SK-MEL-5 (cell line): ENCODE data around the gene SDK2. TPM values are rescaled to one million over a fixed set of nuclear protein-coding genes. Genes with fewer than 3 reads are reported as not detected.

Source experiments
- DNase-seq: peaks from one replicate; pipeline ENCODE4 v3.0.0-alpha.2; 2016; ENCODE audit warnings: low read depth, low spot score
- in situ Hi-C: cut with HindIII; loops from 2 replicates; pipeline ENCODE4 v1.10.0; 2016; ENCODE audit warnings: low sequenced_read_pairs, high pct_unique_total_duplicates, low pct_unique_long_range_greater_than_20kb
- total RNA-seq: library from RNA; depleted of rRNA; stranded (reverse); fragments of >200 nt; shearing (Covaris generic); gene quantifications from 2 replicates; pipeline ENCODE4 v1.2.3, GENCODE V29; 2014

The SDK2 gene
- total RNA-seq, 1 experiment from 2014 or later: 1.3 TPM

DNA sequence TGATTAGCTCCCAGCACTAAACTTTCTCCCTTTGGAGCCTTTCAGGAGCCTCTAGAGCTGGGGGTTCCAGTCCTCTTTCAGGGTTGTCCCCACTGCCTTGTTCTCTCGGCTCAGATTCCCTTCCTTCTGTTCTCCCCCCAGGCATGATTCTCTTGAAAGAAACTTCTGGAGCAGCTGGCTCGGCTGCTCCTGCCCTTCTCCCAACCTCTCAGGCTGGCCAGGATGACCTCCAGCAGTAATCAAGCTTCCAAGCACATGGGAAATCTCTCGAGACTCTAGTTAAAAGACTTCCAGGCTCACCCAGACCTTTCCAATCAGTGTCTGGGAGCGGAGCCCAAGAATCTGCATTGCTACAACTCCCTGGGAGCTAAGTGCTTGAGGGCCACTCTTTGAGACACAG is 3.6 kb downstream of the SDK2 start:
- in situ Hi-C loops: no loop called here
- DNase-seq: no peak

GRCh38 chr17:73639932-73640331 is 4.3 kb downstream of the SDK2 start:
- DNase-seq: no peak

DNA sequence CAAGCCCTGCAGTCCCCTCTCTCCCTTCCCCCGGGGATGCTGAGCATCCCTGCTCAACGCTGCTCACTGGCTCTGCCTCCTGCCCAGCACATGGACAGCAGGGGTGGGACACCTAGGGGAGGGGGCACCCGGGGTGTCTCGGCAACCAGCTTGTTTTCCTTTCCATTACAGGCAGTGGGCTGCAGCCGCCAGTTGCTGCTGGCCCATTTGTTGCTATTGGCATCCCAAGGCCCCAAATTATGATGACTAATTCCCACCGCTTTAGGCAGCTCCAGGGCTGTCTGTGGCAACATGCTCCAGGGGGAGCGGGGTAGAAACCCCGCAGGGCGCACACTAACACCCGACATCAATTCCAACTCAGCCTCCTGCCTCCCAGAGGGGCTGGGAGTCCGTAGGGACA is 4.9 kb downstream of the SDK2 start:
- DNase-seq: no peak
- in situ Hi-C loops: no loop called here

More at GRCh38 chr17:73639932-73640331, 4.3 kb downstream of the SDK2 start:
- in situ Hi-C loops: no loop called here

GRCh38 chr17:73638556-73638955 is 5.7 kb downstream of the SDK2 start:
- no peak for DNase-seq
- in situ Hi-C loops: no loop called here

DNA sequence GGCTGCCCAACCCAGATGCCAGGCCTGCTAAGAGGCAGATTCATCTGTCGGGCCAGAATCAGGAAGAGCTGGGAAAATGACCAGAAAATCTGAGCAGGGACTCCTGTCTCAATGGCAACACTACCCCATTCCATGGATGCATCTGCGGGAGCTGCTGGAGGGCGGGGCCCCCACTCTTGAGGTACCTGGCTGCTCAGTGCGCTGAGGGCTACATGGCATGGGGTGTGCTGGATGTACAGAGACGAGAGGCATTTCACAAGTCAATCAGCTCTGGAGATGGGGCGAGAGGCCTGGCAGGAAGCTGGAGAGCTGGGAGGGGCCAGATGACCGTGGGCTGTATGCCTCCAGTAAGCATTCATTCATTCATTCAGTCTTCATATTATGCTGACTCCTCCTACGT is 6.4 kb downstream of the SDK2 start:
- in situ Hi-C loops: no loop called here
- DNase-seq: no peak

DNA sequence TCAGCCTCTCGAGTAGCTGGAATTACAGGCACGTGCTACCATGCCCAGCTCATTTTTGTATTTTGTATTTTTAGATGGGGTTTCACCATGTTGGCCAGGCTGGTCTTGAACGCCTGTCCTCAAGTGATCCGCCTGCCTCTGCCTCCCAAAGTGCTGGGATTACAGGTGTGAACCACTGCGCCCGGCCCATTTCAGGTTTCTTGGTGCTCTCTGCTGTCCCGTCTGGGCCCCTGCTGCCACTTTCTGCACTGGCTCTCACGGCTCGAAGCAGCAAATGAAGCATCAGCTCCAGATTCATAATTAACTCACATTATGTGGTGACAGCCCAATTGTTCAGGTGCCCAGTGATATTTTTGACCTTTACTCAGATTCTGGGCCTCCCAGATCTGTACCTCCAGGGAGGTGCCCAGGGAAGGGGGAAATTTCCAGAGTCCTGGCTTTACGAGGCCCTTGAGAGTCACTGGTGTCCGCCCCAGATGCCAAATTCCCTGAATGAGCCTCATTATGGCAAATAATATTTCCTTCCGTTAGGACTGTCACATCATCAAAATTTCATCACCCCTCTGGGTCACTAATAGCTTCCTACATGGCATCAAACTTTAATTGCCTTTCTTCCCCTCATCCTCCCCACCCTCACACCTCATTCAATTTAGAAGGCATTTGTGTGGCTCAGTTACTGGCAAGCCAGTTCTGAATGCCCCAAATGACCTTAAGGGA is 9.0 kb downstream of the SDK2 start:
- no peak for DNase-seq
- in situ Hi-C loops: no loop called here

DNA sequence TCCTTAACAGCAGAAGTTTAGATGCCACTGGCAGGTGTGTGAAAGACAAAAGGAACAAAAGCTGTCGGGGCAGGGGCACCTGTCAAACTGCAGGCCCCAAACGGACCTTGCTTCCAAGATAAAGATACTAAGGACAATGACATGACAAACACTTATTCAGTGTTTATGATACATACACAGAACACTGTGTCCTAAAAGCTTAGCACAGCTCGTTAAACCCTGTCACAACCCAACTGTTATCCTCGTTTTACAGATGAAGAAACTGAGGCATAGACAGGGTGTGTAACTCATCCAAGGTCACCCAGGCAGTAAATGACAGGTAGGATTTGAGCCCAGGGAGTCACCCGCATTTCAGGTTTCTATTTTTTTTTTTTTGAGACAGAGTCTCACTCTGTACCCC is 9.6 kb downstream of the SDK2 start:
- no peak for DNase-seq
- in situ Hi-C loops: no loop called here

DNA sequence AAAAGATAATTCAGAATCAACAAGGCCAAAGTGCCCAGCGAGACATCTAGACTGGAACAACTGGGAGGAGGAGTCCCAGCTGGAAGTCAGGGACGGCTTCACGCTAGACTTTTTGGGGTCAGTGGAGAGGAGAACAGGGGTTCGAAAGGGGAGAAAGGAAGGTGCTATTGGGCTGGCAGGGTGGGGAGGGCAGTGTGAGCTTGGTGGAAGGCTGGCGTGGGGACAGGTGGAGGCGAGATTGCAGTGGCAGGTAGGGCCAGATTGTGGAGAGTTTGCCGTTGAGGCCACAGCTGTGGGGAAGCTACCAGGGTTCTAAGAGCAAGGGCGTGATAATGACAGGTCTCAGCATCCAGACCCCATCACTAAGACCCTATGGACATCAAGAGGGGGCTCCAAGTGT is 10.5 kb downstream of the SDK2 start:
- no peak for DNase-seq
- in situ Hi-C loops: no loop called here

DNA sequence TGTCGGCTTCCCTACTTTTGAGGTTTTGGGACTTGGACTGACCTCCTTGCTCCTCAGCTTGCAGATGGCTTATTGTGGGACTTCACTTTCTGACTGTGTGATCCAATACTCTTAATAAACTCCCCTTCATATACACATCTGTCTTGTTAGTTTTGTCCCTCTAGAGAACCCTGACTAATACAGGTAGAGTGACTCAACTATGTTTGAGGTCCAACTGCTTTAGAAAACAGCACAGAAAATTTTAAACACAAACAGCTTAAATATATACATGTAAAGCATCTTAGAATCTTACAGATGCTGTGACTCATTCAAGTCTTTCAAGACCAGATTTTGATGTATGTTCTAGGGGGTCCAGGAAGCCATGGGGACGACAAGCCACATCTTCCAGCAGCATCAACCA is 11.7 kb downstream of the SDK2 start:
- DNase-seq: no peak
- in situ Hi-C loops: no loop called here

DNA sequence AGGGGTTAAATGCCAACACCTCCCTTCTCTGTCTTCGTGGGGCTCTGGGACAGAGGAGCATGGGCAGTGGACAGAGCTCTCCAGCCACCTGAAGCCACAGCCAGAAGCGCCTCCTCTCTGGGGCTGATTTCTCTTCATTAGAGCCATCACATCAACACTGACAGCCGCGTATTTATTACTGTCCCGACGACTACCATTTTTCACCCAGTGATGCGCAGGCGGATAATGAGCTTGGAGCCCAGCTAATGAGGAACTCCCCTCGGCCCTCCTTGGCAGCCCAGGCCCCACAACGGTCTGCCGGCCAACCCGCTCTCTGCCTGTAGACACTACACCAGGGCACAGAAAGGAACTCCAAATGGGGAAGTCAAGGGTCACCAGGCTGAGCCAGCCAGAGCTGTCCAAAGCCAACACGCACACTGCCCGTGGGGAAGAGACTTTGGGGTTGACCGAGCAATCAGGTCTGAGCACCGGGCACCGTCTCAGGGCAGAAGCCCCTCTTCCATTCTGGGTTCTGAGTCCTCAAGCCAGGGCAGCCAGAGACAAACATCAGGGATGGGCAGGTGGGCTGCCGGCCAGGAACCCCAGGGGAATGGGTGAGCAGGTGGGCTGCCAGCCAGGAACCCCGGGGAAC is 13.2 kb downstream of the SDK2 start:
- in situ Hi-C loops: no loop called here
- DNase-seq: no peak

DNA sequence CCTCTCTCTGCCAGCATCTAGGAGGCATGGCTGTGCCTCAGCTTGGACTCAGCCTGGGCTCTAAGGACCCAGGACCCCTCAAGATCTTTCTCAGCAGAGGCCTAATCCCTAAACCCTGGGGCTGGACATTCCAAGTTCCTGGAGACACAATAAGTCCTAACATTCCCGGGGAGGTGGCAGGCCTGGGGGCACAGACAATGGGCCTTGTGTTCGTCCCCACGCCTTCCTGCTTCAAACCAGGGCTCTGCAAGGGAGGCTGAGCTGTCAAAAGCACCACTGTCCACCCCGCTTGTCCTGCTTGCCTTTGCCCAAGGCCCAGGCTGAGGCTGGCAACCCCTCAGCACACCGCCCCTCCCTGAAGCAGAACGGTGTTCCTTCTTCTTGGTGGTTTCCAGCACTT is 13.7 kb downstream of the SDK2 start:
- in situ Hi-C loops: no loop called here

DNA sequence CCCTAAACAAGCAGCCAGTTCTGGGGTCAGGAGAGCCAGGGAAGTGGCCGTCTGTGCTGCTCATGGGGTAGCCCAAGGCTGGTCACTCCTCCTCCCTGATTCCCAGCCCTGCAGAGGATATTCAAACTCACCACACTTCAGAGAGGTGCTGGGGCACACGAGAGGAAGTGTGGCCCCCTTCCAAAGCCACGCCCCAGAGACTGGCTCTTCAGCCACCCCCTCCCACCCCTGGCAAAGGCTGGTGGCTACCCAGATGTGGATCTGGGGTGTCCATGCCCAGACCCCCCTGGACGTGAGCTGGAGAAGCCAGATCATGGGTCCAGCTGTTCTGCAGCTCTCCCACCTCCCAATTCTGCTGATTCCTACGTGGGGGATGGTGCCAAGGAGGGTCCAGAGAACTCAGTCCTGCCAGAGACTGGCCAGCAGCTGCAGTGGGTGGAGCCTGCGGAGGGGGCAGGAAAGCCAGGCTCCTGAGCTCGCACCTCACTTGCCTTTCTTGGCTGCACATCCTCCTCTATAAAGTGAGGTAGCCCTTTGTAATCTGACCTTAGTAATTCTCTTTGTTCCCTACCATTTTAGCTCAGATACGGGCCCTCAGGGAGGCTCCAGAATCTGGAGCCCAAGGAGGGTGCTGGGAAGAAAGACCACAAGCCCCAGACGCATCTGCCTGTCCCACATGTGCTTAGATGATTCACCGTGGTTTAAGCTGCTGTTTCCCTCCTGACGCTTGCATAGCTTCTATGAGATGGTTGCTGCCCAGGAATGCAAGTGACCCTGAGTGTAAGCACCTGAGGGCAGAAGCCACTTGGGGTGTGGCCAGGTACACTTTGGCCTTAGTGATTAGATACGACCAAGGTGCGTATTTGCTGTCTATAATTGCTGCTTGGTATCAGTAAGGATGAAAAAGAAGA is 15.3 kb downstream of the SDK2 start:
- in situ Hi-C loops: no loop called here
- peak; percentile 40 for DNase-seq

More for the DNA sequence above, 13.7 kb downstream of the SDK2 start:
- peak; percentile 97 for DNase-seq

- in situ Hi-C loops: no loop called here
- no peak for DNase-seq
Observed at GRCh38 chr17:73625991-73626673, 18.1 kb downstream of the SDK2 start.

DNA sequence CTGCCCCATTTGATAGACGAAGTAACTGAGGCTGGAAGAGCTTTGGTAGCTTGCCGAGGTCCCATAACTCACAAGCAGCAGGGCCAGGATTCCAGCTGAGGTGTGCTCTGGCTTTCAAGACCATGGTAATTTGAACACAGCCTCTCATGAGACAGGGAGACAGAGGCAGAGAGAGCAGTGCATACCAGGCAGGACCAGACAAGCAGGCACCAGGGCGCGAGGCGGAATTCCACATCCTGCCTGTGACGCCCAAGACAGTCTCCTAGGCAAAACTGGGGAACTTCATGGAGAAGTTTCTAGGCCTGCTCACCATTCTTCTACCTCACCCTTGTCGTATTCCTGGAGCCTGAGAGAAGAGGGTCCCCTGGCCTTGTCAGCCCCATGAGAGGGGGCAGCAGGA is 19.2 kb downstream of the SDK2 start:
- DNase-seq: no peak
- in situ Hi-C loops: no loop called here

DNA sequence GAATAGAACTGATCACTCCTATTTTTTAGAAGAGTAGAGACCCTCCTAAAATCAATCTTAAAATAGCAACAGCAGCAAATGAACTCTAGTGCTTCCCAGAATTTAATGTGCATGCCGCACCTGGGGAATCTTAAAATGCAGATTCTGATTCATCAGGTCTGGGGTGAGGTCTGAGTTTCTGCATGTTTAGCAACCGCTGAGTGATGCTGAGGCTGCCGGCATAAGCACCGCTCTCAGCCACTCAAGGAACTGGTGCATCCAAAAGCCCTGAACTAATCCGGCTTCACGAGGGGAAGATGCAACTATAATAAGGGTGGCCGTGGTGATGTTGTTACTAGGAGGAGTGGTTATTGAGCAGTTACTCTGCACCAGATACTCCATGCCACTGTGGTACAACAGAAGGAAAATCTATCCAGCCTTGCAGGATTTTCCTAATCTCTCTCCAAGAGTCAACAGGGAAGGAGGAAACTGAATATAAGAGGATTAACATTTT is 19.7 kb downstream of the SDK2 start:
- DNase-seq: no peak
- in situ Hi-C loops: no loop called here

- DNase-seq: no peak
- in situ Hi-C loops: no loop called here
Observed at GRCh38 chr17:73623818-73624217, 20.4 kb downstream of the SDK2 start.

GRCh38 chr17:73623247-73623646 is 21.0 kb downstream of the SDK2 start:
- DNase-seq: no peak
- in situ Hi-C loops: no loop called here

- in situ Hi-C loops: no loop called here
- no peak for DNase-seq
Observed at GRCh38 chr17:73622381-73622780, 21.9 kb downstream of the SDK2 start.
